IMR-90 (cell line): ENCODE measurements around the gene PDE11A. TPM values are rescaled to one million over a fixed set of nuclear protein-coding genes. Genes with fewer than 3 reads are reported as not detected.

Experiments
- ATAC-seq: fragments of 200-7000 bp; cut with Tn5 transposase; 2 replicates; pipeline ENCODE4 v1.9.1; 2020; ENCODE audit warnings: low read depth, mild to moderate bottlenecking, moderate library complexity
- BruUV-seq: library from RNA; stranded (reverse); fragments of 400-500 nt; replicated peaks from 2 replicates; lab custom pipeline; 2021; lab: Mats Ljungman, UMichigan
- CTCF ChIA-PET: fragments of 300-600 bp; formaldehyde crosslinking; extraction: SDS; loops from one replicate; lab custom pipeline; 2021; ENCODE audit warnings: antibody characterized with exemption; lab: Yijun Ruan, JAX
- POLR2A ChIA-PET: fragments of 300-600 bp; sonication (Branson Sonifier 250); formaldehyde crosslinking; loops from one replicate; lab custom pipeline; 2022; ENCODE audit warnings: antibody characterized with exemption; ENCODE audit not compliant: unreplicated experiment; lab: Charles Lee
- DNase-seq: peaks from one replicate; pipeline ENCODE4 v3.0.0; 2013
- H2AFZ ChIP-seq: replicated peaks from 2 replicates; pipeline ENCODE3; 2013; ENCODE audit warnings: low read length, mild to moderate bottlenecking; ENCODE audit not compliant: poor library complexity
- H2AK5ac ChIP-seq: 2 replicates; pipeline ENCODE4 v1.6.1; 2013; ENCODE audit warnings: low read depth, low read length, inconsistent platforms
- H2AK9ac ChIP-seq: replicated peaks from 2 replicates; pipeline ENCODE3; 2013; ENCODE audit warnings: mild to moderate bottlenecking, low read depth, low read length, moderate library complexity; ENCODE audit not compliant: poor library complexity
- H2BK120ac ChIP-seq: 2 replicates; pipeline ENCODE4 v1.6.1; 2013; ENCODE audit warnings: low read depth, low read length, inconsistent platforms
- H2BK15ac ChIP-seq: 3 replicates; pipeline ENCODE4 v1.6.1; 2013; ENCODE audit warnings: low read depth, low read length, inconsistent platforms
- H2BK20ac ChIP-seq: 2 replicates; pipeline ENCODE4 v1.6.1; 2013; ENCODE audit warnings: low read depth, mild to moderate bottlenecking, inconsistent platforms, low read length, moderate library complexity
- H2BK5ac ChIP-seq: 2 replicates; pipeline ENCODE4 v1.6.1; 2013; ENCODE audit warnings: mild to moderate bottlenecking, low read depth, low read length, inconsistent platforms; ENCODE audit not compliant: poor library complexity, severe bottlenecking
- H3K14ac ChIP-seq: replicated peaks from 2 replicates; pipeline ENCODE4 v1.6.1; 2013; ENCODE audit warnings: low read depth, low read length, inconsistent platforms
- H3K18ac ChIP-seq: 2 replicates; pipeline ENCODE4 v1.6.1; 2013; ENCODE audit warnings: low read depth, low read length, control low read depth
- H3K23ac ChIP-seq: 2 replicates; pipeline ENCODE4 v1.6.1; 2013; ENCODE audit warnings: low read depth, low read length, inconsistent platforms
- H3K27ac ChIP-seq: 2 replicates; pipeline ENCODE4 v1.5.1; 2013; ENCODE audit warnings: mild to moderate bottlenecking, control low read depth, low read length; ENCODE audit not compliant: insufficient read depth
- H3K27me3 ChIP-seq: 2 replicates; pipeline ENCODE4 v1.6.1; 2013; ENCODE audit warnings: low read length; ENCODE audit not compliant: control insufficient read depth, insufficient read depth
- H3K36me3 ChIP-seq: 2 replicates; pipeline ENCODE4 v1.6.1; 2013; ENCODE audit warnings: low read length, mixed read lengths; ENCODE audit not compliant: control insufficient read depth, insufficient read depth
- H3K4ac ChIP-seq: 2 replicates; pipeline ENCODE4 v1.6.1; 2013; ENCODE audit warnings: low read depth, low read length, inconsistent platforms
- H3K4me1 ChIP-seq: 2 replicates; pipeline ENCODE4 v1.6.1; 2013; ENCODE audit warnings: low read length, mixed read lengths; ENCODE audit not compliant: control insufficient read depth, insufficient read depth
- H3K4me2 ChIP-seq: 2 replicates; pipeline ENCODE4 v1.6.1; 2013; ENCODE audit warnings: low read depth, mild to moderate bottlenecking, control low read depth, low read length, moderate library complexity
- H3K4me3 ChIP-seq: 2 replicates; pipeline ENCODE4 v1.5.1; 2013; ENCODE audit warnings: low read depth, mild to moderate bottlenecking, control low read depth, low read length, moderate library complexity; ENCODE audit not compliant: insufficient read depth
- H3K56ac ChIP-seq: 2 replicates; pipeline ENCODE4 v1.6.1; 2013; ENCODE audit warnings: low read length, inconsistent platforms; ENCODE audit not compliant: insufficient read depth; ENCODE audit errors: extremely low read depth
- H3K79me1 ChIP-seq, 2 experiments: 2 replicates each; pipeline ENCODE4 v1.6.1; 2013; ENCODE audit warnings: low read length in 2 of 2, inconsistent platforms in 1 of 2, low read depth in 1 of 2
- H3K9ac ChIP-seq: 2 replicates; pipeline ENCODE4 v1.6.1; 2013; ENCODE audit warnings: low read depth, low read length, control low read depth
- H3K9me1 ChIP-seq: 2 replicates; pipeline ENCODE4 v1.6.1; 2013; ENCODE audit warnings: low read length, inconsistent platforms; ENCODE audit not compliant: insufficient read depth
- H3K9me3 ChIP-seq: 2 replicates; pipeline ENCODE4 v1.6.1; 2013; ENCODE audit warnings: low read length; ENCODE audit not compliant: control insufficient read depth, insufficient read depth
- H4K20me1 ChIP-seq: 2 replicates; pipeline ENCODE4 v1.6.1; 2013; ENCODE audit warnings: low read length, inconsistent platforms; ENCODE audit not compliant: insufficient read depth
- H4K5ac ChIP-seq: 2 replicates; pipeline ENCODE4 v1.6.1; 2013; ENCODE audit warnings: mild to moderate bottlenecking, low read depth, low read length, control low read depth
- H4K8ac ChIP-seq, 2 experiments: 2 replicates each; pipeline ENCODE4 v1.6.1; 2013; ENCODE audit warnings: low read depth in 2 of 2, low read length in 2 of 2, control low read depth in 1 of 2, inconsistent platforms in 1 of 2
- H4K91ac ChIP-seq: 2 replicates; pipeline ENCODE4 v1.6.1; 2013; ENCODE audit warnings: low read depth, low read length, inconsistent platforms; ENCODE audit not compliant: insufficient read depth
- BHLHE40 ChIP-seq: fragments of 150-350 bp; IDR thresholded peaks from 2 replicates; pipeline ENCODE4 v1.6.1; 2016; ENCODE audit warnings: mild to moderate bottlenecking, low read depth, low read length
- CEBPB ChIP-seq: IDR thresholded peaks from 2 replicates; pipeline ENCODE4 v1.6.1; 2012; ENCODE audit warnings: low read depth, low read length, improper control_type of control experiment
- CHD1 ChIP-seq: IDR thresholded peaks from 2 replicates; pipeline ENCODE4 v1.6.1; 2012; ENCODE audit warnings: low read depth, low read length, improper control_type of control experiment
- FOS ChIP-seq: fragments of 150-350 bp; IDR thresholded peaks from 2 replicates; pipeline ENCODE4 v1.6.1; 2016; ENCODE audit warnings: low read depth, low read length
- MAFK ChIP-seq: IDR thresholded peaks from 2 replicates; pipeline ENCODE4 v1.6.1; 2012; ENCODE audit warnings: low read depth, low read length, improper control_type of control experiment
- MAZ ChIP-seq: IDR thresholded peaks from 2 replicates; pipeline ENCODE4 v1.6.1; 2012; ENCODE audit warnings: low read depth, mild to moderate bottlenecking, low read length, improper control_type of control experiment, moderate library complexity, borderline replicate concordance
- MXI1 ChIP-seq: IDR thresholded peaks from 2 replicates; pipeline ENCODE4 v1.6.1; 2012; ENCODE audit warnings: low read depth, mild to moderate bottlenecking, low read length, moderate library complexity, borderline replicate concordance
- NFE2L2 ChIP-seq: fragments of 150-350 bp; IDR thresholded peaks from 2 replicates; pipeline ENCODE4 v1.6.1; 2016; ENCODE audit warnings: low read depth, mild to moderate bottlenecking, low read length
- POLR2A ChIP-seq: IDR thresholded peaks from 2 replicates; pipeline ENCODE4 v1.6.1; 2012; ENCODE audit warnings: mild to moderate bottlenecking, low read depth, low read length
- RAD21 ChIP-seq: IDR thresholded peaks from 2 replicates; pipeline ENCODE4 v1.6.1; 2012; ENCODE audit warnings: low read length, improper control_type of control experiment
- RCOR1 ChIP-seq: IDR thresholded peaks from 2 replicates; pipeline ENCODE4 v1.6.1; 2012; ENCODE audit warnings: mild to moderate bottlenecking, low read length, improper control_type of control experiment; ENCODE audit not compliant: insufficient replicate concordance
- RFX5 ChIP-seq: IDR thresholded peaks from 2 replicates; pipeline ENCODE4 v1.8.0; 2012; ENCODE audit warnings: low read depth, mild to moderate bottlenecking, low read length, moderate library complexity
- SMC3 ChIP-seq: fragments of 150-350 bp; IDR thresholded peaks from 2 replicates; pipeline ENCODE4 v1.6.1; 2016; ENCODE audit warnings: low read depth, mild to moderate bottlenecking, antibody characterized with exemption, low read length, moderate library complexity
- WGBS, 2 experiments: methylation state at CpG; one replicate each; pipeline versions ENCODE4 v1.1.5 to v1.1.7; 2013; ENCODE audit warnings: missing lambda C conversion rate in 2 of 2; ENCODE audit not compliant: insufficient read length in 1 of 2; ENCODE audit errors: extremely low coverage in 2 of 2; 5-methylcytosine and 5-hydroxymethylcytosine counted together
- dilution Hi-C: fragments of 300-500 bp; cut with HindIII; formaldehyde crosslinking; loops from one replicate; pipeline ENCODE4 v1.14.3; 2018; ENCODE audit warnings: low sequenced_read_pairs; ENCODE audit not compliant: unreplicated experiment
- in situ Hi-C: fragments of 300-500 bp; cut with MboI; formaldehyde crosslinking; loops from 3 replicates; pipeline ENCODE4 v1.14.3; 2019; ENCODE audit warnings: low sequenced_read_pairs, inconsistent platforms, mixed read lengths
- intact Hi-C: fragments of 100-400 bp; cut with micrococcal nuclease; formaldehyde crosslinking; loops from 2 replicates; pipeline ENCODE4 v1.10.0; 2022
- polyA plus RNA-seq, 3 experiments: library from polyadenylated mRNA; depleted of rRNA; stranded (reverse); fragments of >200 nt; gene quantifications; 2 replicates each; pipeline ENCODE4 v1.2.3, GENCODE V29; 2012; ENCODE audit warnings: low replicate concordance in 1 of 3
- total RNA-seq: library from RNA; depleted of rRNA; stranded (reverse); fragments of >200 nt; gene quantifications from 2 replicates; pipeline ENCODE4 v1.2.3, GENCODE V29; 2012
- TF ChIP-seq, protein P1 (sequence below): fragments of 150-350 bp; IDR thresholded peaks from 2 replicates; pipeline ENCODE4 v1.6.1; 2016; ENCODE audit warnings: low read depth, mild to moderate bottlenecking, low read length, moderate library complexity, borderline replicate concordance
- TF ChIP-seq, protein P2 (sequence below): conservative IDR thresholded peaks from 2 replicates; pipeline ENCODE4 v1.5.1; 2012; ENCODE audit warnings: mild to moderate bottlenecking, low read depth, low read length, improper control_type of control experiment
- TF ChIP-seq, protein P3 (sequence below): fragments of 150-350 bp; IDR thresholded peaks from 2 replicates; pipeline ENCODE4 v1.6.1; 2017; ENCODE audit warnings: mild to moderate bottlenecking, antibody characterized with exemption, low read length, low read depth

Gene PDE11A
- total and polyA plus RNA-seq, 2 of the 4 experiments (the other 2 are of a cell fraction), result 0.21 to 0.72 TPM

DNA sequence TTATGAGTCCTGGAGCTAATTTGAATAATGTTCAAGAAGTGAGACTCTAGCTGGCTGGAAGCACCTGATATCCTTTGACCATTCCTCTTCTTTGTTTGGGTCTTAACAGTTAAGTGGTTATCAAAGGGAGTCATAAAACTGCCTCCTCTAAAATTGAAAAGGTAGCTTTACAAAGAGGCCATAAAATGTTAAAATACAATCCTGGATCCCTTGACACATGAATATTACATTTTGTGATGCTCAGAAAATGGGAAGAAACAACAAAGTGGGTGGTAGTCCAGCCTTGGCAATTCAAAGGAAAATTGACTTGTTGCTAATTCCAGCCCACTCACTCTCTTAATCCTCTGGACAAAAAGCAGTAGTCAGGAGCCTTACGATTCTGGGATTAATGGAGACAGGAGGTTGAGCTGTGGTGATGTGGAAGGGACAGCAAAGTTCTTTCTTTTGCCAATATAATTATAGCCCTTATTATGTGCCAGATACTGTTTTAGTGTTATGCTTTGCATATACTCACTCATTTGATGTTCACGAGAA, 339.2 kb downstream of the PDE11A start:
- POLR2A ChIA-PET, result no interaction called here
- Histone ChIP-seq H2BK20ac (no peak overlapping the region), H3K4me2 (no peak overlapping the region), H3K9me3 (no peaks in the 10 kb centered on the region), H3K18ac (no peak overlapping the region), H3K27ac (no peak overlapping the region), H4K20me1 (no peaks in the 10 kb centered on the region), H3K27me3 (no peaks in the 10 kb centered on the region), H3K23ac (no peak overlapping the region), H3K4me3 (no peak overlapping the region), H2AK5ac (no peak overlapping the region), H2BK5ac (no peak overlapping the region), H3K9me1 (no peaks in the 10 kb centered on the region), H3K14ac (no peak overlapping the region), H4K91ac (no peak overlapping the region), H2BK15ac (no peak overlapping the region), H3K79me1 (no peaks in the 10 kb centered on the region), H2AFZ (no peak overlapping the region), H3K56ac (no peak overlapping the region), H2AK9ac (no peak overlapping the region), H4K5ac (no peak overlapping the region), H3K4ac (no peak overlapping the region), H4K8ac (no peak overlapping the region), H2BK120ac (no peak overlapping the region), H3K4me1 (no peaks in the 10 kb centered on the region), H3K9ac (no peak overlapping the region), H3K36me3 (no peaks in the 10 kb centered on the region)
- WGBS, 2 experiments, result no CpG with 5 or more reads among the region's 2 CpGs
- TF ChIP-seq, protein P1, sequence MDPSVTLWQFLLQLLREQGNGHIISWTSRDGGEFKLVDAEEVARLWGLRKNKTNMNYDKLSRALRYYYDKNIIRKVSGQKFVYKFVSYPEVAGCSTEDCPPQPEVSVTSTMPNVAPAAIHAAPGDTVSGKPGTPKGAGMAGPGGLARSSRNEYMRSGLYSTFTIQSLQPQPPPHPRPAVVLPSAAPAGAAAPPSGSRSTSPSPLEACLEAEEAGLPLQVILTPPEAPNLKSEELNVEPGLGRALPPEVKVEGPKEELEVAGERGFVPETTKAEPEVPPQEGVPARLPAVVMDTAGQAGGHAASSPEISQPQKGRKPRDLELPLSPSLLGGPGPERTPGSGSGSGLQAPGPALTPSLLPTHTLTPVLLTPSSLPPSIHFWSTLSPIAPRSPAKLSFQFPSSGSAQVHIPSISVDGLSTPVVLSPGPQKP, result no peak
- TF ChIP-seq, protein P2, sequence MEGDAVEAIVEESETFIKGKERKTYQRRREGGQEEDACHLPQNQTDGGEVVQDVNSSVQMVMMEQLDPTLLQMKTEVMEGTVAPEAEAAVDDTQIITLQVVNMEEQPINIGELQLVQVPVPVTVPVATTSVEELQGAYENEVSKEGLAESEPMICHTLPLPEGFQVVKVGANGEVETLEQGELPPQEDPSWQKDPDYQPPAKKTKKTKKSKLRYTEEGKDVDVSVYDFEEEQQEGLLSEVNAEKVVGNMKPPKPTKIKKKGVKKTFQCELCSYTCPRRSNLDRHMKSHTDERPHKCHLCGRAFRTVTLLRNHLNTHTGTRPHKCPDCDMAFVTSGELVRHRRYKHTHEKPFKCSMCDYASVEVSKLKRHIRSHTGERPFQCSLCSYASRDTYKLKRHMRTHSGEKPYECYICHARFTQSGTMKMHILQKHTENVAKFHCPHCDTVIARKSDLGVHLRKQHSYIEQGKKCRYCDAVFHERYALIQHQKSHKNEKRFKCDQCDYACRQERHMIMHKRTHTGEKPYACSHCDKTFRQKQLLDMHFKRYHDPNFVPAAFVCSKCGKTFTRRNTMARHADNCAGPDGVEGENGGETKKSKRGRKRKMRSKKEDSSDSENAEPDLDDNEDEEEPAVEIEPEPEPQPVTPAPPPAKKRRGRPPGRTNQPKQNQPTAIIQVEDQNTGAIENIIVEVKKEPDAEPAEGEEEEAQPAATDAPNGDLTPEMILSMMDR, result no peak
- TF ChIP-seq SMC3, result no peak
- no peak for TF ChIP-seq CEBPB
- no peak for TF ChIP-seq POLR2A
- TF ChIP-seq BHLHE40, result no peak
- TF ChIP-seq, protein P3, sequence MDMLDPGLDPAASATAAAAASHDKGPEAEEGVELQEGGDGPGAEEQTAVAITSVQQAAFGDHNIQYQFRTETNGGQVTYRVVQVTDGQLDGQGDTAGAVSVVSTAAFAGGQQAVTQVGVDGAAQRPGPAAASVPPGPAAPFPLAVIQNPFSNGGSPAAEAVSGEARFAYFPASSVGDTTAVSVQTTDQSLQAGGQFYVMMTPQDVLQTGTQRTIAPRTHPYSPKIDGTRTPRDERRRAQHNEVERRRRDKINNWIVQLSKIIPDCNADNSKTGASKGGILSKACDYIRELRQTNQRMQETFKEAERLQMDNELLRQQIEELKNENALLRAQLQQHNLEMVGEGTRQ, result no peak
- no peak for TF ChIP-seq MAFK
- no peak for TF ChIP-seq MXI1
- TF ChIP-seq RAD21, result no peak
- no peak for TF ChIP-seq CHD1
- no peak for TF ChIP-seq FOS
- TF ChIP-seq MAZ, result no peak
- TF ChIP-seq RCOR1, result no peak
- TF ChIP-seq NFE2L2, result no peak
- TF ChIP-seq RFX5, result no peak
- no TSS peak for BruUV-seq
- ATAC-seq (no peak), DNase-seq (no peak)
- CTCF ChIA-PET, result no interaction called here
- dilution Hi-C loops (no loop called here), in situ Hi-C loops (no loop called here), intact Hi-C loops (no loop called here)
